Neuron (in vitro differentiated cells): ENCODE results near the gene SLC35F3.
"Not testable (repeated sequence)": the region's sequence is repeated elsewhere in the genome, so short reads cannot be mapped to it uniquely, and the experiment has no call there.

ENCODE experiments used
- H2AFZ ChIP-seq: one replicate; pipeline ENCODE4 v1.6.1; 2013; ENCODE audit warnings: low read depth, mild to moderate bottlenecking, inconsistent platforms, low read length, moderate library complexity
- H3K27me3 ChIP-seq: one replicate; pipeline ENCODE4 v1.6.1; 2013; ENCODE audit warnings: low read length; ENCODE audit not compliant: insufficient read depth
- H3K36me3 ChIP-seq: one replicate; pipeline ENCODE4 v1.6.1; 2013; ENCODE audit warnings: low read length; ENCODE audit not compliant: insufficient read depth
- H3K4me1 ChIP-seq: one replicate; pipeline ENCODE4 v1.6.1; 2013; ENCODE audit warnings: low read length; ENCODE audit not compliant: insufficient read depth
- H3K4me3 ChIP-seq: 2 replicates; pipeline ENCODE4 v1.5.1; 2013; ENCODE audit warnings: mild to moderate bottlenecking, low read length, moderate library complexity
- H3K9me3 ChIP-seq: one replicate; pipeline ENCODE4 v1.6.1; 2013; ENCODE audit warnings: low read length

Gene SLC35F3

DNA sequence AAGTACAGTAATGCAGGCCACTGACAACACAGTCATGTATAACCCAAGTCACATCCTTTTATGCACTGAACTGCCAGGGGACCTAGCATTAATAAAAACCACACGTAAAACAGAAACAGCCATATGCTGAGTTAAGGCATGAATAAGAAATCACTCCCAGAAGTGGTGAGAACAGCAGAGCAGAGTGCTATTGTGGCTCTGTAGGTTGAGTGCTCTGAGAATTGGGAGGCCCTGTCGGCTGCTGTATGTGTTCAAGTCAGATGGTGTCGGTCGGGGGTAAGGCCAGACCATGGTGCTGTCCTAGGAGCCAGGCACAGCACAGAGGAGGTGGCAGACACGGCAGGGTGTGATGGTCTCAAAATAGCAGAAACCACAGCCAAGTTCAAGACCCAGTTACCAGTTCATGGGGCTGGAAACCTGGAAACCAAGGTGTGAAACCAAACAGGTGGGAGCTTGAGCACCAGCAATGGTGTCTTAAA lies 342.2 kb downstream of the SLC35F3 start:
- H3K9me3 ChIP-seq, result no peaks in the 10 kb centered on the region
- no peaks in the 10 kb centered on the region for H3K4me1 ChIP-seq
- H2AFZ ChIP-seq, result no peak overlapping the region
- H3K36me3 ChIP-seq, result no peaks in the 10 kb centered on the region
- H3K4me3 ChIP-seq, result no peak overlapping the region
- peaks cover 3% of the 10 kb centered on the region for H3K27me3 ChIP-seq

DNA sequence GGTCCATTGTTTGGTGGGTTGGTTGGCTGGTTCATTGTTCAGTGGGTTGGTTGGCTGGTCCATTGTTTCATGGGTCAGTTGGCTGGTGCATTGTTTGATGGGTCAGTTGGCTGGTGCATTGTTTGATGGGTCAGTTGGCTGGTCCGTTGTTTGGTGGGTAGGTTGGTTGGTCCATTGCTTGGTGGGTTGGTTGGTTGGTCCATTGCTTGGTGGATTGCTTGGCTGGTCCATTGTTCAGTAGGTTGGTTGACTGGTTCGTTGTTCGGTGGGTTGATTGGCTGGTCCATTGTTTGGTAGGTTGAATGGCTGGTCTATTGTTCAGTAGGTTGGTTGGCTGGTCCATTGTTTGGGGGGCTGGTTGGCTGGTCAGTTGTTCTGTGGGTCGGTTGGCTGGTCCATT lies 343.3 kb downstream of the SLC35F3 start:
- H3K4me1 ChIP-seq, H3K27me3 ChIP-seq, H3K4me3 ChIP-seq, H3K36me3 ChIP-seq, H2AFZ ChIP-seq, H3K9me3 ChIP-seq: not testable (repeated sequence)

DNA sequence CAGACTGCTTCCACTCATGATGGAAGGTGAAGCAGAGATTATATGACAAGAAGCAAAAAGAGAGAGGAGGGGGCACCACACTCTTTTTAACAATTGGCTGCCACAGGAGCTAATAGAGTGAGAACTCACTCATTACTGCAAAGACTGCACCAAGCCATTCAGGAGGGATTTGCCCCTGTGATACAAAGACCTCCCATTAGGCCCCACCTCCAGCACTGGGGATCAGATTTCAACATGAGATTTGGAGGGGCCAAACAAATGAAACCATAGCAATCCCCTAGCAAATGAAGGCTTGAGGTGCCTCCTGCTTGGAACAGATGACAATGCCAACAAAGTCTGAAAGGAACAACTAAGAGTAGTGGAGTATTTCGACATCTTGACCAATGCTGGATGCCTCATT lies 346.3 kb downstream of the SLC35F3 start:
- H3K9me3 ChIP-seq, result no peaks in the 10 kb centered on the region
- no peaks in the 10 kb centered on the region for H3K27me3 ChIP-seq
- no peak overlapping the region for H3K4me3 ChIP-seq
- no peaks in the 10 kb centered on the region for H3K36me3 ChIP-seq
- no peak overlapping the region for H2AFZ ChIP-seq
- H3K4me1 ChIP-seq, result no peaks in the 10 kb centered on the region

DNA sequence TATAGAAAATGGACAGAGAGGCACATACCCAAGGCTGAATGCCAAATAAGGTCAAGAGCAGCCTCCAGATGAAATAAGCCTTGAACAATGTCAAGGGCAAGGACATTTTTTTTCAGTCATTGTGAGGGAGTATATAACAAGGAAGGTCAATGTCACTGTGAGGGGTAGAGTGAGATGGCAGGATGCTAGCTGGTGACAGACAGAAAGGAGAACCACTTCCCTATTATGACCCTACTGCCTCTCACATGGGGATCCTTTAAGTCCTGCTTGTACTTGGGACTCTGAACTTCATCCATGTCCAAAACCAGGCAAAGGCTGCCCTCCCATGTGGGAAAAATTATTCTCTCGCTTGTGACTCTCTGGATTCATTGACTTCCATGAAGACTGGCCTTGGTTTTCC lies 349.3 kb downstream of the SLC35F3 start:
- no peaks in the 10 kb centered on the region for H3K4me1 ChIP-seq
- no peaks in the 10 kb centered on the region for H3K9me3 ChIP-seq
- H3K27me3 ChIP-seq, result no peaks in the 10 kb centered on the region
- no peak overlapping the region for H3K4me3 ChIP-seq
- H2AFZ ChIP-seq, result no peak overlapping the region
- H3K36me3 ChIP-seq, result no peaks in the 10 kb centered on the region

DNA sequence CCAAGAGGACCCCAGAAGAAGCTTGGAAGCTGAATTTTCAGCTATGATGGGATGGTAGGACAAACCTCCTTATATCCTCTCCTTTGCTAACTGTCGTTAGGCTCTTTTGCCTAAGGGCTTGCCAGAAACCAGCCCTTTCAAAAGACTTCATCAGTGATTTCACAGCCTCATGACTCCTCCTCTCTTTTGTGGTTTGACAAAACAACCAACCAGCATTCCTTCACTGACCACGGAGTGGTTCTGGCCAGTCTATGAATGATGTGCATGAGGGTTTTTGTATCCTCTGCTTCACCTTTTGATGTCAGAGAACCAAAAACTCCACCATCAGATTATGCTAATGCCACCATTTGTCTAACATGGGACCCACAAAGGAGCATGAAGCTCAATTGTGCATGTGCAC lies 351.9 kb downstream of the SLC35F3 start:
- H3K27me3 ChIP-seq, result no peaks in the 10 kb centered on the region
- H3K4me1 ChIP-seq, result no peaks in the 10 kb centered on the region
- H2AFZ ChIP-seq, result no peak overlapping the region
- no peaks in the 10 kb centered on the region for H3K9me3 ChIP-seq
- H3K4me3 ChIP-seq, result no peak overlapping the region
- no peaks in the 10 kb centered on the region for H3K36me3 ChIP-seq

DNA sequence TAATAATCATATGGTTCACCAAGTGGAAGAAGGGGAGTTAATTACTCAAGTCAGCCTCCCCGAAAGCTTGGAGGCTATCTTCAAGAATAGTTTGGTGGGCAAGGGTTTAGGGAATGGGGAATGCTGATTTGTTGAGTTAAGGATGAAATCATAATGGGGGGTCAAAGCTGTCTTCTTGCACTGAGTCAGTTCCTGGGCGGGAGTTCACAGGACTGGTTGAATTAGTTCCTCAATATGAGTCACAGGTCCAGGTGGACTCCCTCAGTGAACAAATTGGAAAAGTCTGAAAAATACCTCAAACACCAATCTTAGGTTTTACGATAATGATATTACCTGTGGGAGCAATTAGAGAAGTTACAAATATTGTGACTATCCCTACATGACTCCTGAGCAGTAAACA lies 353.6 kb downstream of the SLC35F3 start:
- H3K9me3 ChIP-seq, result no peaks in the 10 kb centered on the region
- H3K36me3 ChIP-seq, result no peaks in the 10 kb centered on the region
- H3K4me1 ChIP-seq, result no peaks in the 10 kb centered on the region
- H2AFZ ChIP-seq, result no peak overlapping the region
- no peak overlapping the region for H3K4me3 ChIP-seq
- no peaks in the 10 kb centered on the region for H3K27me3 ChIP-seq

DNA sequence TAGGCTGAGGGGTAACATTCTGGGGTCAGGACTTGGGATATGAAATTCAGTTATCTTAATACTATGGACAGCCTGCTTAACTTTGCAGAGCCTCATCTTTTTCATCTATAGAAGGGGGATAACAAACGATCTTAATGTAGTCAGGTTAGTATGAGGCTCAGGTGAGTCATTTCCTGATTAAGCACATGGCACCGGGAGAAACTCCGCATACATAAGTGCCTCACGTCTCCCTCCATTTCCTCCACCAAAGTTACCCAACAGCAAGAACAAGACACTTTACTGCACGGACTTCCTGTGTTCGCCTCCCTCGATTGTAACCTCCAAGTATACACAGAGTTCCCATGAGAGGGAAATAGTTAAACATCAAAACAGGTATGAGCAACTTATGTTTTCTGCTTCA lies 356.1 kb downstream of the SLC35F3 start:
- no peaks in the 10 kb centered on the region for H3K36me3 ChIP-seq
- no peaks in the 10 kb centered on the region for H3K9me3 ChIP-seq
- H3K4me3 ChIP-seq, result no peak overlapping the region
- H3K4me1 ChIP-seq, result no peaks in the 10 kb centered on the region
- no peak overlapping the region for H2AFZ ChIP-seq
- H3K27me3 ChIP-seq, result no peaks in the 10 kb centered on the region

DNA sequence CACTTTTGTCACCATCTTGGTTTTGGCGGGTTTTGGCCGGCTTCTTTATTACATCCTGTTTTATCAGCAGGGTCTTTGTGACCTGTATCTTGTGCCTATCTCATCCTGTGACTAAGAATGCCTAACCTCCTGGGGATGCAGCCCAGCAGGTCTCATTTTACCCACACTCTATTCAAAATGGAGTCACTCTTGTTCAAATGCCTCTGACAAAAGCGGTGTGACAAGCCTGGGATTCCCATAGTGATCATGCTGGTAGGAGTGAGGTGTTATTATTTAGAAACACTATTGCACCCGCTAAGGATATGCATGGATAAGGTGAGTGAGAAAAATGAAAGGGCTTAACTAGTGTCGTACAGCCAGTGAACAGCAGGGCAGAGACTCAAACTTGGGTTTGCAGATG lies 357.1 kb downstream of the SLC35F3 start:
- Histone ChIP-seq H2AFZ (no peak overlapping the region), H3K36me3 (no peaks in the 10 kb centered on the region), H3K4me3 (no peak overlapping the region), H3K27me3 (no peaks in the 10 kb centered on the region), H3K9me3 (no peaks in the 10 kb centered on the region), H3K4me1 (no peaks in the 10 kb centered on the region)

DNA sequence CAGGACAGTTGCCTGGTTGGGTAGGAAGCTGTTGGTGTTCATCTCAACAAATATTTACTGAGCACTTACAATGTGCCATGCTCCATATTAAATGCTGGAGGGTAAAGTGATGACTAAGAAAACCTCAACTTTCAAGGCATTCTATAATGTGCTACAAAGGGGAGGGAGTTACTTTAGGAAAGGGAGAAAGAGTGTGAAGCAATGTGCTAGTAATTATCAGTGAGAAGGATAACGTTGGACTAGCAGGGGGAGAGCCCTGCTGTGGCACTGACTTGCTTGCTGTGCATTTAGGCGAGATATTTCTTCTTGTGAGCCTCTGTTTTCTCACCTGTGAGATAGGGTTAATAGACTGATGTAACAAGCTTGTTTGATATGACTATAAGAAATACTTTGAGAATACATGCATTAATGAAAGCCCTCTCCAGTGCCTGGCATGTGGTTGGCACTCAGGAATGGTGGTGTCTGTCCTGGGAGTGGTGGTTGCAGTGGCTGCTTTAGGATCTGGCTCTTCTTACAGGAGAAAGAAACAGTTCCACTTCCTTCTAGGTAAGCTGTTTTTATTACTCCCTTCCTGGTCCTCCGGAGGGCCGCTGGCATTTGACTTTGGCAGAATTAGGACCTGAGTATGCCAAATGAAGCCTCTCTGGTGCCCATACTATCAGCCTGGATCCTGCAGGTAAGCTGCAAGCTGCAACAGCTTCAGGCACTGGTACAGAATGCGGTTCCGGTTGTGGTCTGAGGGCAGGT lies 357.7 kb downstream of the SLC35F3 start:
- Histone ChIP-seq H3K4me1 (no peaks in the 10 kb centered on the region), H3K27me3 (no peaks in the 10 kb centered on the region), H3K9me3 (no peaks in the 10 kb centered on the region), H2AFZ (no peak overlapping the region), H3K36me3 (no peaks in the 10 kb centered on the region), H3K4me3 (no peak overlapping the region)

DNA sequence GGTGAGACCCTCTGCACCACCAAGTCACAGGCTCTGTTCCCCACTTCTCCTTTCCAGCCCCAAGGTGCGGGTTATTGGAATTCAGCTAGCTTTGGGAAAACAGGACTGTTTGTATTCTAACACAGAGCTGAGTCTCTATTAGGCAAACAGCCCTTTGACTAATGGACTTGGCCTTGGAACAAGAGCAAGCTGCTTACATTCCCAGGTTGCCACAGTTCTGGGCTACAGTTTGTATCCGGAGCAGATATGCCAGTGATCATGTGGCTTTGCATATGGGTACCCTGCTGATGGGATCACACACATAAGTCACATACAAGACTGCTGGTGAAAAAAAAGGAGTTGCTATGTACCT lies 358.3 kb downstream of the SLC35F3 start:
- H3K9me3 ChIP-seq, result no peaks in the 10 kb centered on the region
- no peaks in the 10 kb centered on the region for H3K27me3 ChIP-seq
- no peak overlapping the region for H2AFZ ChIP-seq
- no peaks in the 10 kb centered on the region for H3K4me1 ChIP-seq
- no peaks in the 10 kb centered on the region for H3K36me3 ChIP-seq
- no peak overlapping the region for H3K4me3 ChIP-seq

DNA sequence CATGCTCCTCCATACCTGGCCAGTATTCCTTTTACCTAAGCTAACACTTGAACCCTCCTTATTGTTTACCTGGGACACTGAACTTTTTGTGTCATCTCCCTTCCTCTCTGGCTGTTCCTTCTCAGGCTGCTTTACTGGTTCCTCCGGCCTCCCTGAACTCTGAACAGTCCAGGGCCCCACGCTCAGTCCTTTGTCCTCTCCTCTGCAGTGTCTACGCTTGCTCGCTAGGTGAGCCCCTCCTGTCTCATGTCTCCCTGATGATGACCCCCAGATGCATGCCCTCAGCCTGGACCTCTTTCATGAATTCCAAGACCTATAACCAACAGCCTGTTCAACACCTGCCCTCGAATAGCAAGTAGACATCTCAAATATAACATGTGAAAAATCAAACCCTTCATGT lies 360.4 kb downstream of the SLC35F3 start:
- no peaks in the 10 kb centered on the region for H3K36me3 ChIP-seq
- H3K9me3 ChIP-seq, result no peaks in the 10 kb centered on the region
- no peak overlapping the region for H2AFZ ChIP-seq

DNA sequence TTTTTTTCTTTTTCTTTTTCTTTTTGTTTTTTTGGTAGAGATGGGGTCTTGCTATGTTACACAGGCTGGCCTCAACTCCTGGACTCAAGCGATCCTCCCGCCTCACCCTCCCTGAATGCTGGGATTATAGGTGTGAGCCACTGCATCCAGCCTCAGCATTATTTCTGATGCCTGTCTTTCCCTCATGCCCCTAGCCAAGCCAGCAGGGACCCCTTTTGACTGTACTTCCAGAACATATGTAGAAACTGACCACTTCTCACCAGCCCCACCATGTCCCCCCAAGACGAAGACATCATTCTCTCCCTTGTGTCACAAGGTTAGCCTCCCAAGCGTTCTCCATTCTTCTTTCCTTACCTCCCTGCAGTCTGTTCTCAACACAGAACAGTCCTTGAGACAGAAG lies 360.8 kb downstream of the SLC35F3 start:
- H3K9me3 ChIP-seq, result no peaks in the 10 kb centered on the region
- H3K4me3 ChIP-seq, result no peak overlapping the region
- no peaks in the 10 kb centered on the region for H3K4me1 ChIP-seq
- no peaks in the 10 kb centered on the region for H3K27me3 ChIP-seq
- no peaks in the 10 kb centered on the region for H3K36me3 ChIP-seq
- no peak overlapping the region for H2AFZ ChIP-seq

More for the DNA sequence above, 360.4 kb downstream of the SLC35F3 start:
- Histone ChIP-seq H3K4me3 (no peak overlapping the region), H3K27me3 (no peaks in the 10 kb centered on the region), H3K4me1 (no peaks in the 10 kb centered on the region)

DNA sequence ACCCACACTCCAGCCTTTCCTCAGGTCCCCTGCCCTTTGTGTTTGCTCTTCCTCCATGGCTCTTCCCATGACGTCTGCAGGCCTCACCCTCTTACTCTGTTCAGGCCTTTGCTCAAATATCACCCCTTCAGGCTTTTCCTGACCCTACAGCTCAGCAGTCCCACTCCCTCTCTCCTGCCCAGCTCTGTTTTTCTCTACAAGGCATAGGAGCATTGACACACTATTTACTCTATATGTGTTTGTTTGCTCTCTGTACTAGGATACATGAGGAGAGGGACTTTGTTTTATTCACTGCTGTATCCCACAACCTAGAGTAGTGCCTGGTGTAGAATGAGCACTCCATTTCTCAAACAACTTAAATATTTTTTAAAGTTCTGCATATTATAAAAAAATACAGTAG lies 361.4 kb downstream of the SLC35F3 start:
- Histone ChIP-seq H3K4me3 (no peak overlapping the region), H3K27me3 (no peaks in the 10 kb centered on the region), H3K4me1 (no peaks in the 10 kb centered on the region), H3K36me3 (no peaks in the 10 kb centered on the region), H2AFZ (no peak overlapping the region), H3K9me3 (no peaks in the 10 kb centered on the region)

DNA sequence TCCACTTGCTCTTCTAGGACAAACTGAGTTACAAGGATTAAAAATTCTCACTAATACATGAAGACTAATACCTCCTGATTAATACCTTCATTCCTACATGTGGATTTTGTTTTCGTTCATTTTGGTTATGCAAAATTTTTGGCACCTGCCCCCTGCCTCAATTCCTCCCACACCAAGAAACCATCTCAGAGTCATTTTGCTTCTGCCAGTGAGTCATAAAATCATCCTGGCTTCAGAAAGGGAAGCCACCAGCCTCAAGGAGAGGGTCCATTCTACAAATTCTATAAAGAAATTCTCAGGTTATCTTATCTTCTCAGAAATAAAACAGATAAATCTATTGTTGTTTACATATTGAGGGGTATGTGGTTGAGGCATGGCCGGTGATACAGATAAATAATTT lies 365.6 kb downstream of the SLC35F3 start:
- H3K36me3 ChIP-seq, result no peaks in the 10 kb centered on the region
- H3K27me3 ChIP-seq, result no peaks in the 10 kb centered on the region
- H2AFZ ChIP-seq, result no peak overlapping the region
- no peaks in the 10 kb centered on the region for H3K4me1 ChIP-seq
- H3K9me3 ChIP-seq, result no peaks in the 10 kb centered on the region
- no peak overlapping the region for H3K4me3 ChIP-seq
